ENCODE data around the gene CACNG4.

CACNG4 gene

DNA sequence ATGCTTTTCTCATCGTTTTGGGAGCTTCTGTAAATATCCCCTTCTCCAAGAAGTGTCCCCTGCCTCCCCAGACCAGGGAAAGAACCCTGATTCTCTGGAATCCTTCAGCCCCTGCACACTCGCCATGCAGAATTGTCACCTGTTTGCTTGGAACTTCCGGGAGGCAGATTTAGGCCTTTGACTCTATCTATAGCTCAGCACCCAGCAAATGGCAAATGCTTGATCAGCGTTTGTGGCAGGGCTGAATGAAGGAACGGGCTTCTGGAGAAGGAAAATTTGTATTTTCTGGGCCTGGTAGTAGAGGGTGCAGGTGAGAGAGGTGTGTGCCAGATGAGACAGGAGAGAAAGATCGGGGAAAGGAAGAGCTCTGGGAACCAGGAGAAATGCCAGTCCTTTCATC is 18.3 kb upstream of the CACNG4 start:
- ATAC-seq (ENCODE audit: insufficient read depth, low read depth) (no peak), DNase-seq (no peak)
- H3K27me3 ChIP-seq (ENCODE audit: insufficient read depth, low read length, poor library complexity): peaks cover 12% of the 10 kb centered on the region
- H3K27ac ChIP-seq (ENCODE audit: low read length): no peak overlapping the region
- no peak overlapping the region for H3K9ac ChIP-seq (ENCODE audit: low read depth, low read length)
- H3K4me2 ChIP-seq (ENCODE audit: insufficient read depth, low read length): no peak overlapping the region
- H3K9me3 ChIP-seq (ENCODE audit: insufficient read depth, low read length, severe bottlenecking): no peaks in the 10 kb centered on the region
- H3K36me3 ChIP-seq (ENCODE audit: insufficient read depth, low read length): no peaks in the 10 kb centered on the region
- no peak overlapping the region for H2AFZ ChIP-seq (ENCODE audit: low read depth, low read length)
- TF ChIP-seq EZH2 (IDR thresholded peaks at IDR 0.05; ENCODE audit: borderline replicate concordance, low read depth, low read length, severe bottlenecking): no peak
- TF ChIP-seq, protein P1, sequence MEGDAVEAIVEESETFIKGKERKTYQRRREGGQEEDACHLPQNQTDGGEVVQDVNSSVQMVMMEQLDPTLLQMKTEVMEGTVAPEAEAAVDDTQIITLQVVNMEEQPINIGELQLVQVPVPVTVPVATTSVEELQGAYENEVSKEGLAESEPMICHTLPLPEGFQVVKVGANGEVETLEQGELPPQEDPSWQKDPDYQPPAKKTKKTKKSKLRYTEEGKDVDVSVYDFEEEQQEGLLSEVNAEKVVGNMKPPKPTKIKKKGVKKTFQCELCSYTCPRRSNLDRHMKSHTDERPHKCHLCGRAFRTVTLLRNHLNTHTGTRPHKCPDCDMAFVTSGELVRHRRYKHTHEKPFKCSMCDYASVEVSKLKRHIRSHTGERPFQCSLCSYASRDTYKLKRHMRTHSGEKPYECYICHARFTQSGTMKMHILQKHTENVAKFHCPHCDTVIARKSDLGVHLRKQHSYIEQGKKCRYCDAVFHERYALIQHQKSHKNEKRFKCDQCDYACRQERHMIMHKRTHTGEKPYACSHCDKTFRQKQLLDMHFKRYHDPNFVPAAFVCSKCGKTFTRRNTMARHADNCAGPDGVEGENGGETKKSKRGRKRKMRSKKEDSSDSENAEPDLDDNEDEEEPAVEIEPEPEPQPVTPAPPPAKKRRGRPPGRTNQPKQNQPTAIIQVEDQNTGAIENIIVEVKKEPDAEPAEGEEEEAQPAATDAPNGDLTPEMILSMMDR (IDR thresholded peaks at IDR 0.05; ENCODE audit: borderline replicate concordance, extremely low read depth, low read length, poor library complexity, severe bottlenecking): no peak
- no peaks in the 10 kb centered on the region; the same call in 1 of the 2 replicates for H4K20me1 ChIP-seq (ENCODE audit: insufficient read depth, low read length)
- H3K79me2 ChIP-seq (ENCODE audit: insufficient read depth, low read length): no peaks in the 10 kb centered on the region
- H3K4me3 ChIP-seq (ENCODE audit: low read depth in 1 of 2, low read length in 2 of 2): no peak overlapping the region
- H3K4me1 ChIP-seq (ENCODE audit: insufficient read depth, low read length): no peaks in the 10 kb centered on the region

DNA sequence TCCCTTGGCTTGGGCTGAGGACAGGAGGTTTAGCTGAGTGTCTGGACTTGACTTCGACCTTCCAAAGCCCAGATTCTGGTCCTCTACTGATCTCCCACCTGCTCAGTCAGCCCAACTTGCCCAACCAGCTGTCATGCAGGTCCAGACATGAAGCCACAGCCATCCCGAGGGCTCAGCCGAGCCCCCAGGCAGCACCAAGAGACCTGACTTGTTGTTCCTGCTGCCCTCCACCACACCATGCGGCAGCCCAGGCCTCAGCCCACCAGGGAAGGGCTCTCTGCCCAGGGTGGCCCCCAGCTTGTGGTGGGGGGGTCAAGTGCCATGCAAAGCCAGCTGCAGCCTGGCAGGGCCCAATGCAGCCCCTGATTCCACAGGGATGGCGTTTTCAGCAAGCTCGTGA is 17.2 kb upstream of the CACNG4 start:
- Histone ChIP-seq H4K20me1 (ENCODE audit: insufficient read depth, low read length) (no peaks in the 10 kb centered on the region), H3K79me2 (ENCODE audit: insufficient read depth, low read length) (no peaks in the 10 kb centered on the region), H3K36me3 (ENCODE audit: insufficient read depth, low read length) (no peaks in the 10 kb centered on the region), H3K4me1 (ENCODE audit: insufficient read depth, low read length) (no peaks in the 10 kb centered on the region), H3K27me3 (ENCODE audit: insufficient read depth, low read length, poor library complexity) (peaks cover 14% of the 10 kb centered on the region), H3K9ac (ENCODE audit: low read depth, low read length) (no peak overlapping the region), H3K4me2 (ENCODE audit: insufficient read depth, low read length) (no peak overlapping the region), H3K4me3 (ENCODE audit: low read depth in 1 of 2, low read length in 2 of 2) (no peak overlapping the region), H3K9me3 (ENCODE audit: insufficient read depth, low read length, severe bottlenecking) (no peaks in the 10 kb centered on the region), H2AFZ (ENCODE audit: low read depth, low read length) (no peak overlapping the region), H3K27ac (ENCODE audit: low read length) (no peak overlapping the region)
- TF ChIP-seq EZH2 (IDR thresholded peaks at IDR 0.05; ENCODE audit: borderline replicate concordance, low read depth, low read length, severe bottlenecking): no peak
- TF ChIP-seq, protein P1 (IDR thresholded peaks at IDR 0.05; ENCODE audit: borderline replicate concordance, extremely low read depth, low read length, poor library complexity, severe bottlenecking): no peak
- DNase-seq (no peak), ATAC-seq (ENCODE audit: insufficient read depth, low read depth) (no peak)

DNA sequence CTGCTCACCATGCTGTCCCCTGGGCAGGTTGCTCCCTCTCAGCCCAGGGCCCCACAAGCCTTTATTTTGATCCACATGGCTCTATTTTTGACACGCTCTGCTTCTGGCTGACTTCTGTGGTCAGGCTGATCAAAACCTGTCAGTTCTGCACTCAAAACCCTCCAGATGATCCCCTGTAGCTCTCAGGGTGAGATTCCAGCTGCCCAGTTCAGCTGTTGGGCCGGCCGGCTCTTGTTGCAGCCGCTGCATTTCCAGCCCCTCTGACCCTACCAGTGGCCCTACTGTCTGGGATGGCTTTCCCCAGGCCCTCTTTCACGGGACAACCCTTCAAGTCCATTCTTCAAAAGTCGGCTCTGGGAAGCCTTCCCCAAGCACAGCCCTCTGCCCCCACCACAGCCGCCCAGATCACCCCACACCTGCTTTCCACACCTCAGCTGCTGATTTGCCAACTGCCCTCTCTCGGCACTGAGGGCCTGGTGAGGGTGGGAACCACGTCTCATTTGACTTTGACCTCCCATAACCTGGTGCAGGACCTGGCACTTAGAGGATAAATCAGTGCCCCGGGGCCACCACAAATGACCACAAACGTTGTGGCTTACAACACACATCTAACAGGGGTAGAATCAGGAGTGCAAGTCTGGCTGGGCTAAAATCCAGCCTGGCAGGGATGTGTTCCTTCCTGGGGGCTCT is 16.3 kb upstream of the CACNG4 start:
- Histone ChIP-seq H4K20me1 (ENCODE audit: insufficient read depth, low read length) (no peaks in the 10 kb centered on the region), H3K4me2 (ENCODE audit: insufficient read depth, low read length) (no peak overlapping the region), H3K27ac (ENCODE audit: low read length) (no peak overlapping the region), H3K4me1 (ENCODE audit: insufficient read depth, low read length) (no peaks in the 10 kb centered on the region), H3K9me3 (ENCODE audit: insufficient read depth, low read length, severe bottlenecking) (no peaks in the 10 kb centered on the region), H3K27me3 (ENCODE audit: insufficient read depth, low read length, poor library complexity) (peaks cover 17% of the 10 kb centered on the region), H3K9ac (ENCODE audit: low read depth, low read length) (no peak overlapping the region), H2AFZ (ENCODE audit: low read depth, low read length) (no peak overlapping the region), H3K4me3 (ENCODE audit: low read depth in 1 of 2, low read length in 2 of 2) (no peak overlapping the region), H3K79me2 (ENCODE audit: insufficient read depth, low read length) (no peaks in the 10 kb centered on the region), H3K36me3 (ENCODE audit: insufficient read depth, low read length) (no peaks in the 10 kb centered on the region)
- DNase-seq (no peak), ATAC-seq (ENCODE audit: insufficient read depth, low read depth) (no peak)
- TF ChIP-seq EZH2 (IDR thresholded peaks at IDR 0.05; ENCODE audit: borderline replicate concordance, low read depth, low read length, severe bottlenecking): no peak
- TF ChIP-seq, protein P1 (IDR thresholded peaks at IDR 0.05; ENCODE audit: borderline replicate concordance, extremely low read depth, low read length, poor library complexity, severe bottlenecking): no peak

Data from DND-41 (cell line).